Tibial nerve (tissue), 3 donors: ENCODE results near the gene RMND5B.

ENCODE experiments used
- CTCF ChIP-seq, 5 experiments: fragments of 200-600 bp in 3 of 5; fragments of 450-650 bp in 2 of 5; sonication (generic) in 3 of 5; IDR thresholded peaks; one replicate each; pipeline ENCODE4 v1.5.1; 2016 to 2019; ENCODE audit warnings: antibody characterized with exemption in 5 of 5, mild to moderate bottlenecking in 3 of 5, moderate library complexity in 2 of 5
- POLR2A ChIP-seq, 2 donors: fragments of 450-650 bp; IDR thresholded peaks; one replicate each; pipeline ENCODE4 v1.6.1; 2017; ENCODE audit warnings: antibody characterized with exemption in 2 of 2, mild to moderate bottlenecking in 2 of 2, moderate library complexity in 2 of 2

- TF ChIP-seq POLR2A (IDR thresholded peaks at IDR 0.05) = no peak
- TF ChIP-seq CTCF (IDR thresholded peaks at IDR 0.05) = no peak
These were observed 24.7 kb upstream of the RMND5B start for GRCh38 chr5:178106086-178106485.
